Mesangial cell (primary cell): ENCODE measurements around the gene ARHGEF11. TPM values are rescaled to one million over a fixed set of nuclear protein-coding genes. Genes with fewer than 3 reads are reported as not detected.

ENCODE experiments used
- total RNA-seq: library from RNA; depleted of rRNA; stranded (reverse); fragments of >200 nt; gene quantifications from 2 replicates; pipeline ENCODE4 v1.2.3, GENCODE V29; 2015

Gene ARHGEF11
- 15.8 and 22.7 TPM in 2 replicates for total RNA-seq

GRCh38 chr1:157045250-157046218, at the start of gene ARHGEF11:
TSS of gene ARHGEF11 (minus strand) at chr1:157045742. CDS start at chr1:157044330, 1,412 bp downstream.

DNA sequence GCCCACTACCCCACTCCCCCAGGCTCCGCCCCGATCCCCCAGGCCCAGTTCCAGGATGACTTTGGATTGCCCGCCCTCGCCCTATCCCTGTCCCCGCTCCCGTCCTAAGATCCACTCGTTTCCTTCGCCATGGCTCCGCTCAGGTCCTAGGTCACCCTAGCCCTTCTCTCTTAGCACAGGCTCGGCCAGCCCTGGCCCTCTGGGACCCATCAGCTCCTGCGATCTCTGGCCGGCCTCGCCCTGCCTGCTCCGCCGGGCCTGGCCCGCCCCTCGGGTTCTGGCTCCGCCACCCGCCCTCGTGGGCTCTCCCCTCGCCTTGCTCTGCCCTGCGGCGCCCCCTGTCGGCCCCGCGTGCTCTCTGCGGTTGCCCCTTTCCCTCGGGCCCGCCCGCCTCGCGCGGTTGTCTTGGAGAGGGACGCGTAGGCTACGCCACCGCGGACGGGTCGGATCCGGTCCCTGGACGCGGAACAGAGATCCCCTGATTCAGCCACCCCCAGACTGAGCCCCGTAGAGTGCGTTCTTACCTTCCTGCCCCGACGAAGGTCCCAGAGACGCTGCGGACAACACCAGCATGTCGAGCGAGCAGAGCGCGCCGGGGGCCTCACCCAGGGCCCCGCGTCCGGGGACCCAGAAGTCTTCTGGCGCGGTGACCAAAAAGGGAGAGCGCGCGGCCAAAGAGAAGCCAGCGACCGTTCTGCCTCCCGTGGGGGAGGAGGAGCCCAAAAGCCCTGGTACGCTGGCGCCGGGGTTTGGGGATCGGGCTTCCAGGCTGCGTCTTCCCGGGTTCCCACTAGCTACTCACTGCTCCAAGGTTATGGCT, 125.1 kb downstream of the ARHGEF11 start, which contains the start of gene LRRC71:
Gene LRRC71, plus strand, starts transcription at position 400 of the 820 bp plus-strand sequence. Its CDS starts 172 bp downstream, at position 572.

GRCh38 chr1:156893048-156893953, 152.2 kb downstream of the ARHGEF11 start, which contains the start of gene PEAR1:
TSS of gene PEAR1 (plus strand) at chr1:156893718. CDS start at chr1:156903927, 10,209 bp downstream.

Other genes with a start within 250 kb of the ARHGEF11 start
- 2.3 and 2.7 TPM in 2 replicates for gene SH2D2A, start 228.9 kb downstream of the ARHGEF11 start, total RNA-seq
- under 0.01 TPM in 1 of 2 replicates, not detected in the other for gene INSRR, start 186.6 kb downstream of the ARHGEF11 start, total RNA-seq
- under 0.01 and 0.13 TPM in 2 replicates for gene NTRK1, start 184.9 kb downstream of the ARHGEF11 start, total RNA-seq
- 18.0 and 26.7 TPM in 2 replicates for gene PEAR1, start 152.0 kb downstream of the ARHGEF11 start, total RNA-seq
- not detected in 2 replicates for gene LRRC71, start 125.1 kb downstream of the ARHGEF11 start, total RNA-seq
- not detected in 2 replicates for gene ETV3L, start 54.1 kb upstream of the ARHGEF11 start, total RNA-seq
- gene ETV3, start 92.7 kb upstream of the ARHGEF11 start, total RNA-seq, result 4.7 and 8.6 TPM in 2 replicates